Activated T-helper 1 cell treated with Interleukin-2 at 50 U/mL for 16 hours (primary cell): ENCODE results near the gene DCST1.
"Not testable (repeated sequence)": the region's sequence is repeated elsewhere in the genome, so short reads cannot be mapped to it uniquely, and the experiment has no call there.

Experiments
- DNase-seq: peaks from one replicate; pipeline ENCODE4 v3.0.0-alpha.2; 2020; ENCODE audit warnings: low read depth

Gene DCST1

GRCh38 chr1:155033524-155033923 lies at the start of gene DCST1, which contains the start of gene DCST2:
Gene DCST1, plus strand, starts transcription at chr1:155033824. Its CDS starts 213 bp downstream, at chr1:155034037.
Gene DCST2, minus strand, starts transcription at chr1:155033781. Its CDS starts 80 bp downstream, at chr1:155033701.
- no peak for DNase-seq

GRCh38 chr1:154986736-154987135 lies 46.9 kb upstream of the DCST1 start:
- DNase-seq: not testable (repeated sequence)

GRCh38 chr1:154987326-154987725 lies 46.3 kb upstream of the DCST1 start:
- no peak for DNase-seq

- DNase-seq: no peak
Measured at GRCh38 chr1:154988058-154988954, 45.3 kb upstream of the DCST1 start.

GRCh38 chr1:154989195-154989860 lies 44.3 kb upstream of the DCST1 start:
- DNase-seq: no peak

GRCh38 chr1:154990276-154990675 lies 43.3 kb upstream of the DCST1 start:
- DNase-seq: no peak

GRCh38 chr1:154992721-154993571 lies 40.7 kb upstream of the DCST1 start:
- no peak for DNase-seq

GRCh38 chr1:154993572-154994268 lies 39.9 kb upstream of the DCST1 start, which contains the start of gene LENEP:
Gene LENEP, plus strand, starts transcription at chr1:154993586. Its CDS starts 22 bp downstream, at chr1:154993608.
- DNase-seq: no peak

- no peak for DNase-seq
Measured at GRCh38 chr1:154994269-154994587, 39.4 kb upstream of the DCST1 start.

- DNase-seq: no peak
Measured at GRCh38 chr1:154994591-154994990, 39.0 kb upstream of the DCST1 start.

- not testable (repeated sequence) for DNase-seq
Measured at GRCh38 chr1:154995301-154995983, 38.2 kb upstream of the DCST1 start.

- DNase-seq: no peak
Measured at GRCh38 chr1:154996966-154997701, 36.5 kb upstream of the DCST1 start.

GRCh38 chr1:154998201-154998780 lies 35.3 kb upstream of the DCST1 start:
- no peak for DNase-seq

GRCh38 chr1:154998818-154999570 lies 34.6 kb upstream of the DCST1 start:
- DNase-seq: peak; percentile 52

GRCh38 chr1:154999571-155000410 lies 33.8 kb upstream of the DCST1 start:
- no peak for DNase-seq

- no peak for DNase-seq
Measured at GRCh38 chr1:155000411-155000725, 33.3 kb upstream of the DCST1 start.

- peak; percentile 71 for DNase-seq
Measured at GRCh38 chr1:155000726-155001424, 32.7 kb upstream of the DCST1 start.

- DNase-seq: no peak
Measured at GRCh38 chr1:155001425-155001674, 32.3 kb upstream of the DCST1 start.
